ENCODE results near the gene BRD3. TPM values are rescaled to one million over a fixed set of nuclear protein-coding genes. Genes with fewer than 3 reads are reported as not detected.
A peak's percentile ranks its signal among the peaks of the same experiment; 100 is the strongest.

BRD3 gene
- total RNA-seq, 6 donors from 2014 or later = 20.2 to 87.7 (median 44.3) TPM

DNA sequence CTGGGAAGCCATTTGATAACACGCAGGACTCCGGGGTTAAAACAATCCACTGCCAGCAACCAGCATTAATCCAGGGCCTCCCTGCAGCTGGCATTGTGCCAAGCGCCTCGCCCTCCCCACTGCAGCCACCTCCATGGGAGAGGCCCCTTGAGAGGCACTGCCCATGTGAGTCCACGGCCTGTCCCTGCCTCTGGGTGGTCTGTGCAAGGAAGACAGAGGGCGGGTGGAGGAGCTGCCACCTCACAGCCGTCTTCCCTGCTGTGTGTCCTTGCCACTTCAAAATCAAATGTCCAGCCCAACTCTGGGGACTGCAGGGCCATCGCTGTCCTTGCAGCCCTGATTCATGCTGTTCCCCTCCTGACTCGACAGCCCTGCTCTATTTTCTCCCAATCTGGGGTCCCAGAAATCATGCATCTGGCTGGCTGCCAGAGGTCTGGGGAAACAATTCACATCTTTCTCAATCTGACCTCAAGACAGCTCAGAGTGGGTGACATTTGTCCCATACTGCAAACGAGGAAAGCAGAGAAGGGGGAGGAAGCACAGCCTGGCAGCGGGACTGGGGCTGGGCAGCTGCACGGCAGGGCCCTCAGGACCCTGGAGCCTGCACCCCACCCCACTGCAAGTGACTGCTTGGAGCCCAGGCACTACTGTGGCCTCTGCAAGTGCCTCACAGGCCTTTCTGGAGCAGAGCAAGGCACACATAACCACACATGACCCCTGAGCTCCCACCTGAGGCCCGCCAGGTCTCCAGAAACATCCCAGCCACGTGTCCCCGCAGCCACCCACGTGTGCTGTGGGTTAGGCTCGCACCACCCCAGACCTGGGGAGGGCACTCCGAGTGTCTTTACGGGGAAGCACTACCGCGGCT lies 26.8 kb downstream of the BRD3 start:
- no peak for ATAC-seq (ENCODE audit: low FRiP score in 2 of 2)
- Histone ChIP-seq H3K4me1 (peaks cover 0 to 10% (median 4%) of the 10 kb centered on the region in 4 donors), H3K27me3 (no peaks in the 10 kb centered on the region), H3K27ac (no peak overlapping the region), H3K4me3 (no peak overlapping the region), H3K9me3 (no peaks in the 10 kb centered on the region), H3K36me3 (peaks cover 6 to 99% (median 77%) of the 10 kb centered on the region in 4 donors)
- WGBS, 2 donors = 52 to 76% methylated on average over 6 to 21 of the region's 21 CpGs
- DNase-seq = peak in 1 of 2 donors; percentile 85
- TF ChIP-seq POLR2AphosphoS5 (IDR thresholded peaks at IDR 0.05) (no peak), EP300 (IDR thresholded peaks at IDR 0.05) (no peak), POLR2A (IDR thresholded peaks at IDR 0.05) (no peak), CTCF (IDR thresholded peaks at IDR 0.05) (no peak)

DNA sequence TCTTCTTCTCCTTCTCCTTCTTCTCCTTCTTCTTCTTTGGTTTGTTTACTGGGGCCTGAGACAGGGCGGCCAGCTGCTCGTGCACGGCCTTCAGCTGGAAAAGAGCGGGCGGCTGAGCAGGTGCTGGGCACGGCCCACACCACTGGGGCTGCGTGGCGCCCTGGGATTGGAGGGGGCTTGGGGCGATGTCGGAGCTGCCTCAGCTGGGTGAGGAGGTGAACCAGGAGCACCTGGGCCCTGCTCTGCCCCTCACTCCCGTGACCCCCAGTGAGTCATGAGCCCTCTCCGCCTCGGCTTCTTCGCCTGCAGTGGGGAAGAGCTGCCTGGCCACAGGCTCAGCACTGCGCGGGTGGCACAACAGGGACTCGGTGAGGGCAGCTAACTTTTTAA lies 27.7 kb downstream of the BRD3 start:
- peaks cover 0 to 10% (median 4%) of the 10 kb centered on the region in 4 donors for H3K4me1 ChIP-seq
- no peak overlapping the region for H3K4me3 ChIP-seq
- H3K9me3 ChIP-seq = no peaks in the 10 kb centered on the region
- H3K27me3 ChIP-seq = no peaks in the 10 kb centered on the region
- DNase-seq (peak in 1 of 2 donors; percentile 59), ATAC-seq (ENCODE audit: low FRiP score in 2 of 2) (no peak)
- TF ChIP-seq POLR2AphosphoS5 (IDR thresholded peaks at IDR 0.05) = no peak
- no peak for TF ChIP-seq POLR2A (IDR thresholded peaks at IDR 0.05)
- TF ChIP-seq EP300 (IDR thresholded peaks at IDR 0.05) = no peak
- no peak for TF ChIP-seq CTCF (IDR thresholded peaks at IDR 0.05)
- WGBS, 2 donors = 97 to 98% methylated on average over 15 to 17 of the region's 17 CpGs
- peaks cover 11 to 99% (median 78%) of the 10 kb centered on the region in 4 donors for H3K36me3 ChIP-seq
- H3K27ac ChIP-seq = no peak overlapping the region

- H3K27ac ChIP-seq = no peak overlapping the region
- DNase-seq (peak in 1 of 2 donors; percentile 60), ATAC-seq (ENCODE audit: low FRiP score in 2 of 2) (peak in 1 of 2 donors; percentile 7)
- no peaks in the 10 kb centered on the region for H3K27me3 ChIP-seq
- H3K4me1 ChIP-seq = peaks cover 0 to 10% (median 4%) of the 10 kb centered on the region in 4 donors
- no peak overlapping the region for H3K4me3 ChIP-seq
- no peak for TF ChIP-seq EP300 (IDR thresholded peaks at IDR 0.05)
- TF ChIP-seq CTCF (IDR thresholded peaks at IDR 0.05) = no peak
- no peak for TF ChIP-seq POLR2AphosphoS5 (IDR thresholded peaks at IDR 0.05)
- TF ChIP-seq POLR2A (IDR thresholded peaks at IDR 0.05) = no peak
- WGBS, 2 donors = 94 to 97% methylated on average over 18 to 20 of the region's 20 CpGs
- H3K9me3 ChIP-seq = no peaks in the 10 kb centered on the region
- H3K36me3 ChIP-seq = peaks cover 12 to 99% (median 78%) of the 10 kb centered on the region in 4 donors
Observed at GRCh38 chr9:134039386-134040175, 28.2 kb downstream of the BRD3 start.

DNA sequence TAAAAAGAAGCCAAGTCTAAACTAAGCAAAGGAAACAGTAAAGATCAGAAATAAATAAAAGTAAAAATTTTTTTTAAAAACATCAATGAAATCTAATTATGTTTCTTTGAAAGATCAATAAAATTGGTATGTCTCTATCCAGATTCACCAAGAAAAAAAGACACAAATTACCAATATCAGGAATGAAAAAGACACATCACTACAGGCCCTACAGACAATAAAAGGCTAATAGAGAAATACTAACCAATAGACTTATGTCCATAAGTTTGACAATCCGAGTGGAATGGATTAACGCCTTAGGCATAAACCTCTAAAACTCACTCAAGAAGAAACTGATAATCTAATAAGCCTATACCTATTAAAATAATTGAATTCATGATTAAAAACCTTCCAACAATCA lies 30.2 kb downstream of the BRD3 start:
- Histone ChIP-seq H3K27me3 (no peaks in the 10 kb centered on the region), H3K4me1 (peaks cover 0 to 10% (median 4%) of the 10 kb centered on the region in 4 donors), H3K36me3 (peaks cover 21 to 99% (median 84%) of the 10 kb centered on the region in 4 donors), H3K4me3 (no peak overlapping the region), H3K27ac (no peak overlapping the region), H3K9me3 (no peaks in the 10 kb centered on the region)
- WGBS, 2 donors = 96 to 97% methylated on average over 2 of the region's 2 CpGs
- ATAC-seq (ENCODE audit: low FRiP score in 2 of 2) (no peak), DNase-seq (no peak)
- TF ChIP-seq CTCF (IDR thresholded peaks at IDR 0.05) (no peak), POLR2A (IDR thresholded peaks at IDR 0.05) (no peak), EP300 (IDR thresholded peaks at IDR 0.05) (no peak), POLR2AphosphoS5 (IDR thresholded peaks at IDR 0.05) (no peak)
